ENCODE measurements around the gene NR6A1. TPM values are rescaled to one million over a fixed set of nuclear protein-coding genes. Genes with fewer than 3 reads are reported as not detected.

Gene NR6A1
- total and polyA plus RNA-seq, 2 experiments from 2014 or later: 44.2 to 139 TPM

- TF ChIP-seq, protein P1, sequence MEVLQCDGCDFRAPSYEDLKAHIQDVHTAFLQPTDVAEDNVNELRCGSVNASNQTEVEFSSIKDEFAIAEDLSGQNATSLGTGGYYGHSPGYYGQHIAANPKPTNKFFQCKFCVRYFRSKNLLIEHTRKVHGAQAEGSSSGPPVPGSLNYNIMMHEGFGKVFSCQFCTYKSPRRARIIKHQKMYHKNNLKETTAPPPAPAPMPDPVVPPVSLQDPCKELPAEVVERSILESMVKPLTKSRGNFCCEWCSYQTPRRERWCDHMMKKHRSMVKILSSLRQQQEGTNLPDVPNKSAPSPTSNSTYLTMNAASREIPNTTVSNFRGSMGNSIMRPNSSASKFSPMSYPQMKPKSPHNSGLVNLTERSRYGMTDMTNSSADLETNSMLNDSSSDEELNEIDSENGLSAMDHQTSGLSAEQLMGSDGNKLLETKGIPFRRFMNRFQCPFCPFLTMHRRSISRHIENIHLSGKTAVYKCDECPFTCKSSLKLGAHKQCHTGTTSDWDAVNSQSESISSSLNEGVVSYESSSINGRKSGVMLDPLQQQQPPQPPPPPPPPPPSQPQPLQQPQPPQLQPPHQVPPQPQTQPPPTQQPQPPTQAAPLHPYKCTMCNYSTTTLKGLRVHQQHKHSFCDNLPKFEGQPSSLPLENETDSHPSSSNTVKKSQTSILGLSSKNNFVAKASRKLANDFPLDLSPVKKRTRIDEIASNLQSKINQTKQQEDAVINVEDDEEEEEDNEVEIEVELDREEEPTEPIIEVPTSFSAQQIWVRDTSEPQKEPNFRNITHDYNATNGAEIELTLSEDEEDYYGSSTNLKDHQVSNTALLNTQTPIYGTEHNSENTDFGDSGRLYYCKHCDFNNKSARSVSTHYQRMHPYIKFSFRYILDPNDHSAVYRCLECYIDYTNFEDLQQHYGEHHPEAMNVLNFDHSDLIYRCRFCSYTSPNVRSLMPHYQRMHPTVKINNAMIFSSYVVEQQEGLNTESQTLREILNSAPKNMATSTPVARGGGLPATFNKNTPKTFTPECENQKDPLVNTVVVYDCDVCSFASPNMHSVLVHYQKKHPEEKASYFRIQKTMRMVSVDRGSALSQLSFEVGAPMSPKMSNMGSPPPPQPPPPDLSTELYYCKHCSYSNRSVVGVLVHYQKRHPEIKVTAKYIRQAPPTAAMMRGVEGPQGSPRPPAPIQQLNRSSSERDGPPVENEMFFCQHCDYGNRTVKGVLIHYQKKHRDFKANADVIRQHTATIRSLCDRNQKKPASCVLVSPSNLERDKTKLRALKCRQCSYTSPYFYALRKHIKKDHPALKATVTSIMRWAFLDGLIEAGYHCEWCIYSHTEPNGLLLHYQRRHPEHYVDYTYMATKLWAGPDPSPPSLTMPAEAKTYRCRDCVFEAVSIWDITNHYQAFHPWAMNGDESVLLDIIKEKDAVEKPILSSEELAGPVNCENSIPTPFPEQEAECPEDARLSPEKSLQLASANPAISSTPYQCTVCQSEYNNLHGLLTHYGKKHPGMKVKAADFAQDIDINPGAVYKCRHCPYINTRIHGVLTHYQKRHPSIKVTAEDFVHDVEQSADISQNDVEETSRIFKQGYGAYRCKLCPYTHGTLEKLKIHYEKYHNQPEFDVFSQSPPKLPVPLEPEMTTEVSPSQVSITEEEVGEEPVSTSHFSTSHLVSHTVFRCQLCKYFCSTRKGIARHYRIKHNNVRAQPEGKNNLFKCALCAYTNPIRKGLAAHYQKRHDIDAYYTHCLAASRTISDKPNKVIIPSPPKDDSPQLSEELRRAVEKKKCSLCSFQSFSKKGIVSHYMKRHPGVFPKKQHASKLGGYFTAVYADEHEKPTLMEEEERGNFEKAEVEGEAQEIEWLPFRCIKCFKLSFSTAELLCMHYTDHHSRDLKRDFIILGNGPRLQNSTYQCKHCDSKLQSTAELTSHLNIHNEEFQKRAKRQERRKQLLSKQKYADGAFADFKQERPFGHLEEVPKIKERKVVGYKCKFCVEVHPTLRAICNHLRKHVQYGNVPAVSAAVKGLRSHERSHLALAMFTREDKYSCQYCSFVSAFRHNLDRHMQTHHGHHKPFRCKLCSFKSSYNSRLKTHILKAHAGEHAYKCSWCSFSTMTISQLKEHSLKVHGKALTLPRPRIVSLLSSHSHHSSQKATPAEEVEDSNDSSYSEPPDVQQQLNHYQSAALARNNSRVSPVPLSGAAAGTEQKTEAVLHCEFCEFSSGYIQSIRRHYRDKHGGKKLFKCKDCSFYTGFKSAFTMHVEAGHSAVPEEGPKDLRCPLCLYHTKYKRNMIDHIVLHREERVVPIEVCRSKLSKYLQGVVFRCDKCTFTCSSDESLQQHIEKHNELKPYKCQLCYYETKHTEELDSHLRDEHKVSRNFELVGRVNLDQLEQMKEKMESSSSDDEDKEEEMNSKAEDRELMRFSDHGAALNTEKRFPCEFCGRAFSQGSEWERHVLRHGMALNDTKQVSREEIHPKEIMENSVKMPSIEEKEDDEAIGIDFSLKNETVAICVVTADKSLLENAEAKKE (CRISPR knock-in tag; IDR thresholded peaks at IDR 0.05): no peak
- TF ChIP-seq CTCF (conservative IDR thresholded peaks at IDR 0.05; ENCODE audit: low read depth in 2 of 2): no peak
- TF ChIP-seq, protein P2, sequence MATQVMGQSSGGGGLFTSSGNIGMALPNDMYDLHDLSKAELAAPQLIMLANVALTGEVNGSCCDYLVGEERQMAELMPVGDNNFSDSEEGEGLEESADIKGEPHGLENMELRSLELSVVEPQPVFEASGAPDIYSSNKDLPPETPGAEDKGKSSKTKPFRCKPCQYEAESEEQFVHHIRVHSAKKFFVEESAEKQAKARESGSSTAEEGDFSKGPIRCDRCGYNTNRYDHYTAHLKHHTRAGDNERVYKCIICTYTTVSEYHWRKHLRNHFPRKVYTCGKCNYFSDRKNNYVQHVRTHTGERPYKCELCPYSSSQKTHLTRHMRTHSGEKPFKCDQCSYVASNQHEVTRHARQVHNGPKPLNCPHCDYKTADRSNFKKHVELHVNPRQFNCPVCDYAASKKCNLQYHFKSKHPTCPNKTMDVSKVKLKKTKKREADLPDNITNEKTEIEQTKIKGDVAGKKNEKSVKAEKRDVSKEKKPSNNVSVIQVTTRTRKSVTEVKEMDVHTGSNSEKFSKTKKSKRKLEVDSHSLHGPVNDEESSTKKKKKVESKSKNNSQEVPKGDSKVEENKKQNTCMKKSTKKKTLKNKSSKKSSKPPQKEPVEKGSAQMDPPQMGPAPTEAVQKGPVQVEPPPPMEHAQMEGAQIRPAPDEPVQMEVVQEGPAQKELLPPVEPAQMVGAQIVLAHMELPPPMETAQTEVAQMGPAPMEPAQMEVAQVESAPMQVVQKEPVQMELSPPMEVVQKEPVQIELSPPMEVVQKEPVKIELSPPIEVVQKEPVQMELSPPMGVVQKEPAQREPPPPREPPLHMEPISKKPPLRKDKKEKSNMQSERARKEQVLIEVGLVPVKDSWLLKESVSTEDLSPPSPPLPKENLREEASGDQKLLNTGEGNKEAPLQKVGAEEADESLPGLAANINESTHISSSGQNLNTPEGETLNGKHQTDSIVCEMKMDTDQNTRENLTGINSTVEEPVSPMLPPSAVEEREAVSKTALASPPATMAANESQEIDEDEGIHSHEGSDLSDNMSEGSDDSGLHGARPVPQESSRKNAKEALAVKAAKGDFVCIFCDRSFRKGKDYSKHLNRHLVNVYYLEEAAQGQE (IDR thresholded peaks at IDR 0.05; ENCODE audit: unreplicated experiment): no peak
- no peak for TF ChIP-seq NANOG (IDR thresholded peaks at IDR 0.05; ENCODE audit: borderline replicate concordance)
- TF ChIP-seq ZNF331 (CRISPR knock-in tag; IDR thresholded peaks at IDR 0.05; ENCODE audit: low read depth): no peak
Measured at GRCh38 chr9:124483481-124483880, 287.6 kb downstream of the NR6A1 start (continued).
